GM12875 (cell line): ENCODE measurements around the gene SCYGR3.

ENCODE experiments used
- H3K4me3 ChIP-seq: one replicate; pipeline ENCODE4 v1.5.1; 2011; ENCODE audit warnings: low read depth, low read length, control low read depth
- TF ChIP-seq, protein P1 (sequence below): IDR thresholded peaks from 2 replicates; pipeline ENCODE4 v1.5.1; 2011; ENCODE audit warnings: low read depth, mild to moderate bottlenecking, control low read depth, inconsistent platforms, low read length, moderate library complexity, borderline replicate concordance; ENCODE audit not compliant: insufficient read depth

Gene SCYGR3

DNA sequence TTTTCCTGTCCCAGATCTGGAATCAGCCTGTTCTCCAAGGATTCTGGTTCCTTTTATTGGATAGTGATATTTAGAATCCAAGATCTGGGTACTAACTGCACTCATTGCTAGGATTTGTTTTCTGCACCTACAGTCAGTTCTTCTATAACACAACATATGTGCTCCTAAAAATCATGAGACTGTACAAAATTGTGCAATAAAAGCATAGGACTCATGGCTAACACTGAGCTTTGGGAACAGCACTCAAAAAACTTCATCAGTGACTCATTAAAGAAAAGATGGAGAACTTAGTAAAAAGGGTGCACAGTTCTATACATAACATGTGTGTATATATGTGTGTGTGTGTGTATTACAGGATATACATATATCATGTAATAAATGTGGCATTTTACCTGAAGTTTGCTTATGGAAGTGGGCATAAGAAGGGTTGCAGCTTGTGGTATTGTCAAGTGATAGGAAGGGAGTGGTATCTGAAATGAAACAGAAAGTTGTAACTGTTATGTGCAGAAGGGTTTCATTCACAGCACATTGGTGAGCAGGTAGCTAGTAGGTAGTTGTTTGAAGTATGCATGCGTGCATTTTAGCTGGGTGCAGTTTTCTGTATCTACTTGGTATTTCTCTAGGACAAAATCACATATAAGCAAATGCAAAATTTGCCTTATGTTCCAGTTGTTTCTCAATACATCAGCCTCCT is 21.8 kb downstream of the SCYGR3 start:
- no peak overlapping the region for H3K4me3 ChIP-seq
- TF ChIP-seq, protein P1, sequence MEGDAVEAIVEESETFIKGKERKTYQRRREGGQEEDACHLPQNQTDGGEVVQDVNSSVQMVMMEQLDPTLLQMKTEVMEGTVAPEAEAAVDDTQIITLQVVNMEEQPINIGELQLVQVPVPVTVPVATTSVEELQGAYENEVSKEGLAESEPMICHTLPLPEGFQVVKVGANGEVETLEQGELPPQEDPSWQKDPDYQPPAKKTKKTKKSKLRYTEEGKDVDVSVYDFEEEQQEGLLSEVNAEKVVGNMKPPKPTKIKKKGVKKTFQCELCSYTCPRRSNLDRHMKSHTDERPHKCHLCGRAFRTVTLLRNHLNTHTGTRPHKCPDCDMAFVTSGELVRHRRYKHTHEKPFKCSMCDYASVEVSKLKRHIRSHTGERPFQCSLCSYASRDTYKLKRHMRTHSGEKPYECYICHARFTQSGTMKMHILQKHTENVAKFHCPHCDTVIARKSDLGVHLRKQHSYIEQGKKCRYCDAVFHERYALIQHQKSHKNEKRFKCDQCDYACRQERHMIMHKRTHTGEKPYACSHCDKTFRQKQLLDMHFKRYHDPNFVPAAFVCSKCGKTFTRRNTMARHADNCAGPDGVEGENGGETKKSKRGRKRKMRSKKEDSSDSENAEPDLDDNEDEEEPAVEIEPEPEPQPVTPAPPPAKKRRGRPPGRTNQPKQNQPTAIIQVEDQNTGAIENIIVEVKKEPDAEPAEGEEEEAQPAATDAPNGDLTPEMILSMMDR: no peak

DNA sequence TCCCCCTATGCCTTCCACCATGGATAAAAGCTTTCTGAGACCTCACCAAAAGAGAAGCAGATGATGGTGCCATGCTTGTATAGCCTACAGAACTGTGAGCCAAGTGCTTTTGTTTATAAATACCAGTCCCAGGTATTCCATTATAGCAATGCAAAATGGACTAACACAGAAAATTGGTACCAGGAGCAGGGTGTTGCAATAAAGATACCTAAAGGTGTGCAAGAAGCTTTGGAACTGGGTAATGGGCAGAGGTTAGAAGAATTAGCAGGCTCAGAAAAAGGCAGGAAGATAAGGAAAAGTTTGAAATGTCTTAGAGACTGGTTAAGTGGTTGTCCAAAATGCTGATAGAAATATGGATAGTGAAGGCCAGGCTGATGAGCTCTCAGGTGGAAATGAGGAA is 32.3 kb downstream of the SCYGR3 start:
- TF ChIP-seq, protein P1: no peak
- no peak overlapping the region for H3K4me3 ChIP-seq

DNA sequence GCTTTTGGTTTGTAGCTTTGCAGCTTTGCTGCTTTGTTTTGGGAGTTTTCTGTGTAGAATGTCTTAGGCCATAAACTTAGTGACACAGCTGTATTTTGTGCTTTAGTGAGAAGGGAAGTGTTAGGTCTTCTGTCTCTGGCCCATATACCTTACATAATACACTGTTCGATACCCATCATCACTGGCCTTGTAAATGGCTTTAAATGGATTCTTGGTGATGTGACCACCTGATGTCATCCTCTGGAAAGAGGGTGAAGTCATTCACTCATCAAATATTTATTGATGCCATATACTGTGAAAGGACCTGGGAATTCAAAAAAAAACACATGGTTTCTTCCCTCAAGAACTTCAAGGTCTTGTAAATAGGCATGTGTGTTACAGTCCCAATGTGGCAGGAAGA is 34.8 kb downstream of the SCYGR3 start:
- no peak overlapping the region for H3K4me3 ChIP-seq
- TF ChIP-seq, protein P1: no peak

DNA sequence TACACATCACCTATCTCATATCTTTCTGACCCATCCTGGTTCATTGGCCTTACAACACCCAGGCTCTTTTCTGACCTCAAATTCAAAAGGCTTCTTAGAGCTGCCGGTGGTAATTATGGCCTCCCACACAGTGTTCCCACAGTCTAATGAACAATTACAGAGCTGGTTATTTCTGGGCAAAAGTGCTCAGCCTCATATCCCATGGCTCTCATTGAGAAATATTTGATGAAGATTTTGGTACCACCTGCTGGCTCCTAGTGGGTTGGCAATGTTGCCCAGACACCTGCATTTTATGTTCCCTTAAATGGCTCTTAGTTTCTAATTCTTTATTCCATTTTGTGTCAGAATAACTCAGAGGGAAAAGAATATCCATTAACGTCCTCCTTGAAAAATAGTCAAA is 36.0 kb downstream of the SCYGR3 start:
- TF ChIP-seq, protein P1: no peak
- H3K4me3 ChIP-seq: no peak overlapping the region

DNA sequence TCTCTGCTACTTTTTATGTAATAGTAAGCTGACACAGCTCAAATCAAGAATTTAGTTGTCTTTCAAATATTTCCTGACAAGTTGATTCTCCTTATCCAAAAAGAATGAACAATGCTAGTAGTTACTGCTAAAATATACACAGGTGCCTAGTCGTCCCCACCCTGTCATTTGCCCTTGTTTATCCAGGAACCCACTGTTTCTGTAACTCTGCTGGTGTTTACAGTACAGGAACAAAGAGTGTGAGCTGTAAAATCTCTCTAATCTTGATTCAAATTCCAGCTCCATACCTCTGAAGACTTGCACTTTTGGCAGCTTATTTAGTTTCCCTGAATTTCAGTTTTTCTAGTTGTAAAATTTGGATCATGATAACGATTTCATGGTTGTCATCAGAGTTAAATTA is 37.1 kb downstream of the SCYGR3 start:
- TF ChIP-seq, protein P1: no peak
- H3K4me3 ChIP-seq: no peak overlapping the region

DNA sequence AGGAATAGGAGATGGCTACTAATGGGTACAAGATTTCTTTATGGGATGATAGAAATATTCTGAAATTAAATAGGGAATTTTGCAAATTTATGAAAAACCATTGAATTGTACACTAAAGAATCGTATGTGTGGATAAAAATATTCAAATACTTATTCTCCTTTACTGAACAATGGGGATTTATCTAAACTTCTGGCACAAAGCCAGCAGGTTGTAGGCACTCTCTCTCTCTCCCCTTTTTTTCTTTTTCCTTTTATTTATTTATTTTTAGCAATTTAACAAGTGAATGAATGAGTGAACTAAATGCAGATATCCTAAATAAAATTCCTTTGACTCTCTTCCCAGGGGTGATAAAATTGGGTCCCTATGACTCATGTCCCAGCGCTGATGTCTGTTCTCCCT is 37.8 kb downstream of the SCYGR3 start:
- TF ChIP-seq, protein P1: no peak
- H3K4me3 ChIP-seq: no peak overlapping the region

DNA sequence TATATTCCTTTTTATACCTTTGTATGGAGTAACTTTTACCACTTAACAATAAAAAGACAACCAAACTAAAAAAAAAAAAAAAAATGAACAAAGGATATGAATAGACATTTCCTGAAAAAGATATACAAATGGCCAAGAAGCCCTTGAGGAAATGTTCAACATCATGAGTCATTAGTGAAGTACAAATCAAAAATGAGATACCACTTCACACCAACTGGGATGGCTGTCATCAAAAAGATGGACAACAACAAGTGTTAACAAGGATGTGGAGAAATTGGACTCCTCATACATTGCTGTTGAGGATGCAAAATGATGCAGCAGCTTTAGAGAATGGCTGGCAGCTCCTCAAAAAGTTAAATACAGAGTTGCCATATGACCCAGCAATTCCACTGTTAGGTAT is 38.5 kb downstream of the SCYGR3 start:
- no peak overlapping the region for H3K4me3 ChIP-seq
- TF ChIP-seq, protein P1: no peak
